ENCODE results near the gene MAP7.

MAP7 gene

GRCh38 chr6:136511926-136512325 lies 38.3 kb downstream of the MAP7 start:
- Histone ChIP-seq H3K36me3 (no peaks in the 10 kb centered on the region), H3K27ac (no peak overlapping the region), H3K9me3 (no peaks in the 10 kb centered on the region), H3K27me3 (no peaks in the 10 kb centered on the region), H3K4me3 (ENCODE audit: low read depth in 1 of 2, low read length in 1 of 2) (no peak overlapping the region), H3K4me1 (ENCODE audit: control insufficient read depth in 1 of 2, insufficient read depth in 1 of 2, low read depth in 1 of 2, low read length in 1 of 2) (no peaks in the 10 kb centered on the region)
- no peak for TF ChIP-seq CTCF (IDR thresholded peaks at IDR 0.05)

- Histone ChIP-seq H3K4me1 (ENCODE audit: control insufficient read depth in 1 of 2, insufficient read depth in 1 of 2, low read depth in 1 of 2, low read length in 1 of 2) (no peaks in the 10 kb centered on the region), H3K4me3 (ENCODE audit: low read depth in 1 of 2, low read length in 1 of 2) (no peak overlapping the region), H3K36me3 (no peaks in the 10 kb centered on the region), H3K27me3 (no peaks in the 10 kb centered on the region), H3K27ac (no peak overlapping the region), H3K9me3 (no peaks in the 10 kb centered on the region)
- TF ChIP-seq CTCF (IDR thresholded peaks at IDR 0.05), result no peak
These were observed 38.8 kb downstream of the MAP7 start for GRCh38 chr6:136511397-136511796.

- TF ChIP-seq CTCF (IDR thresholded peaks at IDR 0.05), result no peak
- H3K27me3 ChIP-seq, result no peaks in the 10 kb centered on the region
- no peaks in the 10 kb centered on the region for H3K9me3 ChIP-seq
- no peak overlapping the region for H3K4me3 ChIP-seq (ENCODE audit: low read depth in 1 of 2, low read length in 1 of 2)
- no peak overlapping the region for H3K27ac ChIP-seq
- no peaks in the 10 kb centered on the region for H3K4me1 ChIP-seq (ENCODE audit: control insufficient read depth in 1 of 2, insufficient read depth in 1 of 2, low read depth in 1 of 2, low read length in 1 of 2)
- no peaks in the 10 kb centered on the region for H3K36me3 ChIP-seq
These were observed 39.4 kb downstream of the MAP7 start for GRCh38 chr6:136510782-136511181.

GRCh38 chr6:136510299-136510698 lies 39.9 kb downstream of the MAP7 start:
- H3K4me3 ChIP-seq (ENCODE audit: low read depth in 1 of 2, low read length in 1 of 2), result no peak overlapping the region
- H3K9me3 ChIP-seq, result no peaks in the 10 kb centered on the region
- no peaks in the 10 kb centered on the region for H3K4me1 ChIP-seq (ENCODE audit: control insufficient read depth in 1 of 2, insufficient read depth in 1 of 2, low read depth in 1 of 2, low read length in 1 of 2)
- no peak overlapping the region for H3K27ac ChIP-seq
- TF ChIP-seq CTCF (IDR thresholded peaks at IDR 0.05), result no peak
- H3K27me3 ChIP-seq, result no peaks in the 10 kb centered on the region
- H3K36me3 ChIP-seq, result no peaks in the 10 kb centered on the region

- TF ChIP-seq CTCF (IDR thresholded peaks at IDR 0.05), result no peak
- Histone ChIP-seq H3K9me3 (no peaks in the 10 kb centered on the region), H3K27ac (no peak overlapping the region), H3K4me3 (ENCODE audit: low read depth in 1 of 2, low read length in 1 of 2) (no peak overlapping the region), H3K27me3 (no peaks in the 10 kb centered on the region), H3K36me3 (no peaks in the 10 kb centered on the region), H3K4me1 (ENCODE audit: control insufficient read depth in 1 of 2, insufficient read depth in 1 of 2, low read depth in 1 of 2, low read length in 1 of 2) (no peaks in the 10 kb centered on the region)
These were observed 41.4 kb downstream of the MAP7 start for GRCh38 chr6:136508725-136509392.
